Measurements from ENCODE around the gene ABCC10. TPM values are rescaled to one million over a fixed set of nuclear protein-coding genes. Genes with fewer than 3 reads are reported as not detected.
"Not testable (repeated sequence)": the region's sequence is repeated elsewhere in the genome, so short reads cannot be mapped to it uniquely, and the experiment has no call there.

Gene ABCC10
- total RNA-seq, 1 donor from 2014 or later = 45.6 TPM

DNA sequence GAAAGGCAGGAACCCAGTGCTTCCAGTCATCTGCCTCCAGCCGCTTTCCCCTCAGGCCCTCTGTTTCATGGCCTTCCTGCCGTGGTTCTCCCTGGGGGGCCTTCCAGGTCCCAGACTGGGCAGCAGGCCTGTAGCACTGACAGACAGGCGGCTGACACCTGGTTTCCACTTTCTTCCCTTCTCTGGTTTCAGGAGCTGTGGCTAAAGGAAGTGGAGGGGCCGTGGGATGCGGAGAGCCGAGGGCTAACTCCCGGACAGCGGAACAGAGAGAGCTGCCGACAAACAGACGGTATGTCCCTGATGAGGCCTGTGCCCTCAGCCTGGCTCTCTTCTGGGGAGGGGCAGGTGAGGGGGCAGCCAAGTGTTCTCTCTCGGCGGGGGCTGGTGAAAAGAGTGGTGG is 70.3 kb downstream of the ABCC10 start:
- Mint-ChIP-seq H3K27ac (no peak overlapping the region), H3K27me3 (ENCODE audit: low read depth) (no peaks in the 10 kb centered on the region), H3K4me1 (ENCODE audit: low read depth) (peaks cover 7% of the 10 kb centered on the region), H3K9me3 (no peaks in the 10 kb centered on the region), H3K4me3 (ENCODE audit: low read depth) (no peak overlapping the region), H3K36me3 (ENCODE audit: low read depth) (peaks cover 34% of the 10 kb centered on the region)
- intact Hi-C loops (cut with micrococcal nuclease) = no loop called here
- DNase-seq (ENCODE audit: low spot score) = no peak

DNA sequence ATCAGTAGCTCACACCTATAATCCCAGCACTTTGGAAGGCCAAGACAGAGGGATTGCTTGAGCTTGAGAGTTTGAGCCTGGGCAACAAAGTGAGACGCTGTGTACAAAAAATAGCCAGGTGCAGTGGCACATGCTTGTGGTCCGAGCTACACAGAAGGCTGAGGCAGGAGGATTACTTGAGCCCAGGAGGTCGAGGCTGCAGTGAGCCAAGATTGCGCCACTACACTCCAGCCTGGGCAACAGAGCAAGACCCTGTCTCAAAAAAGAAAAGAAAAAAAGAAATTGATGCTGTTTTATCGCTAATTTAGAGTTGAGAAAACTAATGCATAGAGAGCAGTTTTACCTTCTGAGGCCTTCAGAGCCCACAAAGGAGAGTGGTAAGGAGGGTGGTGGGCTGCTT is 71.0 kb downstream of the ABCC10 start:
- H3K9me3 Mint-ChIP-seq; intact Hi-C loops (cut with micrococcal nuclease); H3K27ac Mint-ChIP-seq; H3K4me3 Mint-ChIP-seq (ENCODE audit: low read depth); H3K27me3 Mint-ChIP-seq (ENCODE audit: low read depth); DNase-seq (ENCODE audit: low spot score); H3K4me1 Mint-ChIP-seq (ENCODE audit: low read depth): not testable (repeated sequence)
- peaks cover 40% of the 10 kb centered on the region for H3K36me3 Mint-ChIP-seq (ENCODE audit: low read depth)

DNA sequence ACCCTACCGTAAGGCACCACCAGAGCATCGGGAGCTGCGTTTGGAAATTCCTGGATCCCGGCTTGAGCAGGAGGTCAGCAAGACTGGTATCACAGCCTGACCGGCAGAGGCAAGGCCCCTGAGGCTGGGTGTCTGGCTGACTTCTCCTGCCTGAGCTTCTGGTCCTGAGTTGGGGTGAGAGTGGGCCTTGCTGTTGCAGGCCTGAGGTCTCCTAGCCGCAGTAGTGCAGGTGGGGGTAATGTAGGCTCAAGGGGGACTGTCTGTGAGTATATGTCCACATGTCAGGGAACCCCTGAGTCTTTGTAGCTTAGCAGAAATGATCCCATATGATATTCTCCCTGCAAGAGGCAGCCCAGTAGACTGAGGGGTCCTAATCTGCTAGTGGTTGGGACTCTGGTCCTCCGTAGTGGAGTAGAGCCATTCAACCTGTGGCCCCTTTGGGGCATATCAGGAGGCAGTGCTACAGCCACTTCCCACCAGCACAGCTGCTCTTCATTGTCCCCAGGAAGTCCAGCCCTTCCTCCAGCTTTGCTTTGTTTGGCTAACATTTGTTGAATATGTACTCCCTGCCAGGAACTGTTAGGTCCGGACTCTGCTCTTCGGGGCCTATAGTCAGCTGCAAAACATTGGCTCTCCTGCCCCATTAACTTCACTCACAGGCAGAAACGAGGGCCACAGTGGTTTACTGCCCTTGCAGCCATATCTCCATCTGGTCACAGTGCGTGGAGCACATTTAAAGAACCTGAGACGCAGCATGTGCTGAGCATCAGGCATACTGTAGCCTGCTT is 71.9 kb downstream of the ABCC10 start:
- no peak overlapping the region for H3K27ac Mint-ChIP-seq

More for the DNA sequence above, 71.9 kb downstream of the ABCC10 start:
- Mint-ChIP-seq H3K4me1 (ENCODE audit: low read depth) (peaks cover 4% of the 10 kb centered on the region), H3K4me3 (ENCODE audit: low read depth) (no peak overlapping the region), H3K36me3 (ENCODE audit: low read depth) (peaks cover 46% of the 10 kb centered on the region), H3K27me3 (ENCODE audit: low read depth) (no peaks in the 10 kb centered on the region), H3K9me3 (no peaks in the 10 kb centered on the region)
- intact Hi-C loops (cut with micrococcal nuclease) = no loop called here
- DNase-seq (ENCODE audit: low spot score) = no peak

Other genes starting within 250 kb of the ABCC10 start
- gene CUL9, start 245.3 kb upstream of the ABCC10 start, total RNA-seq = 34.3 and 37.4 TPM in 2 replicates
- gene DNPH1, start 198.1 kb upstream of the ABCC10 start, total RNA-seq = 70.5 and 76.7 TPM in 2 replicates
- 1.5 TPM in 2 replicates for gene TTBK1, start 184.1 kb upstream of the ABCC10 start, total RNA-seq
- gene SLC22A7, start 129.3 kb upstream of the ABCC10 start, total RNA-seq = not detected in 2 replicates
- gene CRIP3, start 118.7 kb upstream of the ABCC10 start, total RNA-seq = 0.34 and 0.75 TPM in 2 replicates
- gene ZNF318, start 57.9 kb upstream of the ABCC10 start, total RNA-seq = 11.5 and 13.2 TPM in 2 replicates
- 2.1 and 2.5 TPM in 2 replicates for gene DLK2, start 28.0 kb downstream of the ABCC10 start, total RNA-seq
- 36.0 and 42.7 TPM in 2 replicates for gene TJAP1, start 50.0 kb downstream of the ABCC10 start, total RNA-seq
- 0.11 and 0.21 TPM in 2 replicates for gene LRRC73, start 82.8 kb downstream of the ABCC10 start, total RNA-seq
- gene YIPF3, start 89.4 kb downstream of the ABCC10 start, total RNA-seq = 51.7 and 59.0 TPM in 2 replicates
- 60.8 and 63.8 TPM in 2 replicates for gene POLR1C, start 89.5 kb downstream of the ABCC10 start, total RNA-seq
- 114 and 119 TPM in 2 replicates for gene XPO5, start 148.5 kb downstream of the ABCC10 start, total RNA-seq
- 35.7 and 44.5 TPM in 2 replicates for gene POLH, start 148.6 kb downstream of the ABCC10 start, total RNA-seq
- gene GTPBP2, start 201.7 kb downstream of the ABCC10 start, total RNA-seq = 71.7 and 78.4 TPM in 2 replicates
- 35.4 and 38.4 TPM in 2 replicates for gene MAD2L1BP, start 208.3 kb downstream of the ABCC10 start, total RNA-seq
- gene RSPH9, start 217.5 kb downstream of the ABCC10 start, total RNA-seq = not detected in 2 replicates

Measured in activated T-helper 2 cell treated with anti-CD3 and anti-CD28 coated beads, Interferon-gamma antibody, Interleukin-2, Interleukin-4, amounts not matched to agents 10 μg/mL and 5 μg/mL and 100 μg/mL, durations not matched to agents 14 hours and 24 hours and 36 hours (primary cell).